HUES48 (cell line): Measurements from ENCODE around the gene OLIG1.
A peak's percentile ranks its signal among the peaks of the same experiment; 100 is the strongest.

Source experiments
- H3K27ac ChIP-seq: one replicate; pipeline ENCODE4 v1.7.0; 2013; ENCODE audit warnings: low read depth, low read length, inconsistent platforms
- H3K27me3 ChIP-seq: 2 replicates; pipeline ENCODE4 v1.6.1; 2013; ENCODE audit warnings: mild to moderate bottlenecking, low read length; ENCODE audit not compliant: control insufficient read depth, insufficient read depth
- H3K36me3 ChIP-seq: 2 replicates; pipeline ENCODE4 v1.6.1; 2013; ENCODE audit warnings: low read length; ENCODE audit not compliant: control insufficient read depth, insufficient read depth
- H3K4me1 ChIP-seq: 2 replicates; pipeline ENCODE4 v1.6.1; 2013; ENCODE audit warnings: mild to moderate bottlenecking, low read length; ENCODE audit not compliant: control insufficient read depth, insufficient read depth
- H3K4me3 ChIP-seq: 2 replicates; pipeline ENCODE4 v1.5.1; 2013; ENCODE audit warnings: mild to moderate bottlenecking, low read depth, low read length
- H3K9ac ChIP-seq: 2 replicates; pipeline ENCODE4 v1.6.1; 2013; ENCODE audit warnings: mild to moderate bottlenecking, low read depth, low read length, moderate library complexity
- H3K9me3 ChIP-seq: 2 replicates; pipeline ENCODE4 v1.6.1; 2013; ENCODE audit warnings: low read length; ENCODE audit not compliant: control insufficient read depth, insufficient read depth

Gene OLIG1

GRCh38 chr21:33069994-33070743 is at the start of gene OLIG1:
Gene OLIG1 (plus strand): TSS chr21:33070141. CDS start chr21:33070247, 106 bp downstream.
- Histone ChIP-seq H3K9me3 (peaks cover 3% of the 10 kb centered on the region), H3K27ac (no peak within 1 kb of the TSS), H3K36me3 (no peaks in the 10 kb centered on the region), H3K4me3 (peak within 1 kb of the TSS; percentile 53; the same call in 1 of the 2 replicates), H3K9ac (no peak within 1 kb of the TSS), H3K4me1 (peaks cover 32% of the 10 kb centered on the region), H3K27me3 (peaks cover 99% of the 10 kb centered on the region)

- H3K27me3 ChIP-seq: peaks cover 99% of the 10 kb centered on the region
- no peaks in the 10 kb centered on the region for H3K9me3 ChIP-seq
- H3K4me3 ChIP-seq: peak overlapping the region; percentile 48; the same call in 1 of the 2 replicates
- H3K9ac ChIP-seq: no peak overlapping the region
- H3K36me3 ChIP-seq: no peaks in the 10 kb centered on the region
- no peak overlapping the region for H3K27ac ChIP-seq
- peaks cover 18% of the 10 kb centered on the region for H3K4me1 ChIP-seq
Observed at GRCh38 chr21:33020558-33021100, 49.3 kb upstream of the OLIG1 start.

GRCh38 chr21:33021150-33021549 is 48.8 kb upstream of the OLIG1 start:
- peaks cover 99% of the 10 kb centered on the region for H3K27me3 ChIP-seq

GRCh38 chr21:33021667-33022066 is 48.3 kb upstream of the OLIG1 start:
- peaks cover 99% of the 10 kb centered on the region for H3K27me3 ChIP-seq
- peaks cover 25% of the 10 kb centered on the region for H3K4me1 ChIP-seq
- no peaks in the 10 kb centered on the region for H3K9me3 ChIP-seq
- H3K27ac ChIP-seq: no peak overlapping the region
- H3K4me3 ChIP-seq: no peak overlapping the region
- H3K9ac ChIP-seq: no peak overlapping the region
- H3K36me3 ChIP-seq: no peaks in the 10 kb centered on the region

More at GRCh38 chr21:33021150-33021549, 48.8 kb upstream of the OLIG1 start:
- Histone ChIP-seq H3K9me3 (no peaks in the 10 kb centered on the region), H3K36me3 (no peaks in the 10 kb centered on the region), H3K27ac (no peak overlapping the region), H3K4me3 (no peak overlapping the region), H3K9ac (no peak overlapping the region), H3K4me1 (peaks cover 21% of the 10 kb centered on the region)

GRCh38 chr21:33022489-33022827 is 47.5 kb upstream of the OLIG1 start:
- H3K4me3 ChIP-seq: peak overlapping the region; percentile 1; the same call in 1 of the 2 replicates
- H3K9ac ChIP-seq: no peak overlapping the region
- peaks cover 25% of the 10 kb centered on the region for H3K4me1 ChIP-seq
- peaks cover 99% of the 10 kb centered on the region for H3K27me3 ChIP-seq
- no peaks in the 10 kb centered on the region for H3K36me3 ChIP-seq
- no peaks in the 10 kb centered on the region for H3K9me3 ChIP-seq
- H3K27ac ChIP-seq: no peak overlapping the region

GRCh38 chr21:33022828-33023573 is 46.9 kb upstream of the OLIG1 start:
- Histone ChIP-seq H3K4me1 (peaks cover 27% of the 10 kb centered on the region), H3K4me3 (peak overlapping the region; percentile 2; the same call in 1 of the 2 replicates), H3K36me3 (no peaks in the 10 kb centered on the region), H3K27me3 (peaks cover 99% of the 10 kb centered on the region), H3K9me3 (no peaks in the 10 kb centered on the region), H3K27ac (no peak overlapping the region), H3K9ac (no peak overlapping the region)

- H3K36me3 ChIP-seq: no peaks in the 10 kb centered on the region
- H3K4me3 ChIP-seq: peak overlapping the region; percentile 2; the same call in 1 of the 2 replicates
- no peaks in the 10 kb centered on the region for H3K9me3 ChIP-seq
- H3K27ac ChIP-seq: no peak overlapping the region
- peaks cover 30% of the 10 kb centered on the region for H3K4me1 ChIP-seq
- H3K27me3 ChIP-seq: peaks cover 99% of the 10 kb centered on the region
- H3K9ac ChIP-seq: no peak overlapping the region
Observed at GRCh38 chr21:33023574-33024200, 46.3 kb upstream of the OLIG1 start.

GRCh38 chr21:33024201-33025103 is 45.5 kb upstream of the OLIG1 start:
- Histone ChIP-seq H3K4me1 (peaks cover 38% of the 10 kb centered on the region), H3K9ac (no peak overlapping the region), H3K9me3 (no peaks in the 10 kb centered on the region), H3K36me3 (no peaks in the 10 kb centered on the region), H3K27me3 (peaks cover 99% of the 10 kb centered on the region), H3K4me3 (peak overlapping the region; percentile 69), H3K27ac (no peak overlapping the region)

GRCh38 chr21:33025106-33025488 is 44.8 kb upstream of the OLIG1 start:
- peaks cover 42% of the 10 kb centered on the region for H3K4me1 ChIP-seq
- H3K4me3 ChIP-seq: peak overlapping the region; percentile 69
- no peaks in the 10 kb centered on the region for H3K36me3 ChIP-seq
- H3K9ac ChIP-seq: no peak overlapping the region
- H3K9me3 ChIP-seq: no peaks in the 10 kb centered on the region
- no peak overlapping the region for H3K27ac ChIP-seq
- H3K27me3 ChIP-seq: peaks cover 99% of the 10 kb centered on the region
